Chondrocyte (in vitro differentiated cells): ENCODE data around the gene KL. TPM values are rescaled to one million over a fixed set of nuclear protein-coding genes. Genes with fewer than 3 reads are reported as not detected.

ENCODE experiments used
- DNase-seq: peaks from one replicate; pipeline ENCODE4 v3.0.0; 2021; ENCODE audit warnings: mixed read lengths, low spot score
- H3K27ac Mint-ChIP-seq: one replicate; pipeline ENCODE4 v1.8.0; 2021; ENCODE audit warnings: mild to moderate bottlenecking, moderate library complexity, mixed read lengths; ENCODE audit not compliant: unreplicated experiment
- H3K27me3 Mint-ChIP-seq: 2 replicates; pipeline ENCODE4 v1.8.0; 2021; ENCODE audit warnings: low read depth, mixed read lengths
- H3K36me3 Mint-ChIP-seq: 2 replicates; pipeline ENCODE4 v1.8.0; 2021; ENCODE audit warnings: low read depth, mixed read lengths
- H3K4me1 Mint-ChIP-seq: 2 replicates; pipeline ENCODE4 v1.8.0; 2021; ENCODE audit warnings: low read depth, mild to moderate bottlenecking, mixed read lengths
- H3K4me3 Mint-ChIP-seq: one replicate; pipeline ENCODE4 v1.8.0; 2021; ENCODE audit warnings: mild to moderate bottlenecking, moderate library complexity, mixed read lengths; ENCODE audit not compliant: unreplicated experiment
- H3K9me3 Mint-ChIP-seq: 2 replicates; pipeline ENCODE4 v1.8.0; 2021; ENCODE audit warnings: low read depth, mixed read lengths
- long read RNA-seq: library from polyadenylated mRNA; stranded (forward); transcript quantifications from one replicate; pipeline ENCODE4 v2.0.0, GENCODE V29; 2021
- total RNA-seq: library from RNA; stranded (reverse); gene quantifications from 3 replicates; pipeline ENCODE4 v1.2.1, GENCODE V29; 2021
- TF ChIP-seq, protein P1 (sequence below): fragments of 200-600 bp; sonication (generic); IDR thresholded peaks from 2 replicates; pipeline ENCODE4 v1.5.0; 2021; ENCODE audit warnings: antibody characterized with exemption, mild to moderate bottlenecking, moderate library complexity

The KL gene
- total RNA-seq = 0.05 to 0.19 TPM (median 0.15 TPM) in 3 replicates
- long read RNA-seq = 0 reads

DNA sequence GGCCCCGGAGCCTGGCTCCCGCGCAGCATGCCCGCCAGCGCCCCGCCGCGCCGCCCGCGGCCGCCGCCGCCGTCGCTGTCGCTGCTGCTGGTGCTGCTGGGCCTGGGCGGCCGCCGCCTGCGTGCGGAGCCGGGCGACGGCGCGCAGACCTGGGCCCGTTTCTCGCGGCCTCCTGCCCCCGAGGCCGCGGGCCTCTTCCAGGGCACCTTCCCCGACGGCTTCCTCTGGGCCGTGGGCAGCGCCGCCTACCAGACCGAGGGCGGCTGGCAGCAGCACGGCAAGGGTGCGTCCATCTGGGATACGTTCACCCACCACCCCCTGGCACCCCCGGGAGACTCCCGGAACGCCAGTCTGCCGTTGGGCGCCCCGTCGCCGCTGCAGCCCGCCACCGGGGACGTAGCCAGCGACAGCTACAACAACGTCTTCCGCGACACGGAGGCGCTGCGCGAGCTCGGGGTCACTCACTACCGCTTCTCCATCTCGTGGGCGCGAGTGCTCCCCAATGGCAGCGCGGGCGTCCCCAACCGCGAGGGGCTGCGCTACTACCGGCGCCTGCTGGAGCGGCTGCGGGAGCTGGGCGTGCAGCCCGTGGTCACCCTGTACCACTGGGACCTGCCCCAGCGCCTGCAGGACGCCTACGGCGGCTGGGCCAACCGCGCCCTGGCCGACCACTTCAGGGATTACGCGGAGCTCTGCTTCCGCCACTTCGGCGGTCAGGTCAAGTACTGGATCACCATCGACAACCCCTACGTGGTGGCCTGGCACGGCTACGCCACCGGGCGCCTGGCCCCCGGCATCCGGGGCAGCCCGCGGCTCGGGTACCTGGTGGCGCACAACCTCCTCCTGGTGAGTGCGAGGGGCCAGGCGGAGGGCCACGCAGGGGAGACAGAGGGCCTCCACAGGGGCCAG lies at the start of gene KL:
TSS of gene KL (plus strand) at position 10 of the 909 bp plus-strand sequence. CDS start at position 28, 18 bp downstream.
- Mint-ChIP-seq H3K36me3 (peaks cover 2% of the 10 kb centered on the region), H3K9me3 (no peaks in the 10 kb centered on the region), H3K4me3 (peak within 1 kb of the TSS; percentile 68), H3K4me1 (peaks cover 17% of the 10 kb centered on the region), H3K27ac (no peak within 1 kb of the TSS), H3K27me3 (peaks cover 37% of the 10 kb centered on the region)
- TF ChIP-seq, protein P1, sequence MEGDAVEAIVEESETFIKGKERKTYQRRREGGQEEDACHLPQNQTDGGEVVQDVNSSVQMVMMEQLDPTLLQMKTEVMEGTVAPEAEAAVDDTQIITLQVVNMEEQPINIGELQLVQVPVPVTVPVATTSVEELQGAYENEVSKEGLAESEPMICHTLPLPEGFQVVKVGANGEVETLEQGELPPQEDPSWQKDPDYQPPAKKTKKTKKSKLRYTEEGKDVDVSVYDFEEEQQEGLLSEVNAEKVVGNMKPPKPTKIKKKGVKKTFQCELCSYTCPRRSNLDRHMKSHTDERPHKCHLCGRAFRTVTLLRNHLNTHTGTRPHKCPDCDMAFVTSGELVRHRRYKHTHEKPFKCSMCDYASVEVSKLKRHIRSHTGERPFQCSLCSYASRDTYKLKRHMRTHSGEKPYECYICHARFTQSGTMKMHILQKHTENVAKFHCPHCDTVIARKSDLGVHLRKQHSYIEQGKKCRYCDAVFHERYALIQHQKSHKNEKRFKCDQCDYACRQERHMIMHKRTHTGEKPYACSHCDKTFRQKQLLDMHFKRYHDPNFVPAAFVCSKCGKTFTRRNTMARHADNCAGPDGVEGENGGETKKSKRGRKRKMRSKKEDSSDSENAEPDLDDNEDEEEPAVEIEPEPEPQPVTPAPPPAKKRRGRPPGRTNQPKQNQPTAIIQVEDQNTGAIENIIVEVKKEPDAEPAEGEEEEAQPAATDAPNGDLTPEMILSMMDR = peak; percentile 22
- DNase-seq = peak; percentile 84

DNA sequence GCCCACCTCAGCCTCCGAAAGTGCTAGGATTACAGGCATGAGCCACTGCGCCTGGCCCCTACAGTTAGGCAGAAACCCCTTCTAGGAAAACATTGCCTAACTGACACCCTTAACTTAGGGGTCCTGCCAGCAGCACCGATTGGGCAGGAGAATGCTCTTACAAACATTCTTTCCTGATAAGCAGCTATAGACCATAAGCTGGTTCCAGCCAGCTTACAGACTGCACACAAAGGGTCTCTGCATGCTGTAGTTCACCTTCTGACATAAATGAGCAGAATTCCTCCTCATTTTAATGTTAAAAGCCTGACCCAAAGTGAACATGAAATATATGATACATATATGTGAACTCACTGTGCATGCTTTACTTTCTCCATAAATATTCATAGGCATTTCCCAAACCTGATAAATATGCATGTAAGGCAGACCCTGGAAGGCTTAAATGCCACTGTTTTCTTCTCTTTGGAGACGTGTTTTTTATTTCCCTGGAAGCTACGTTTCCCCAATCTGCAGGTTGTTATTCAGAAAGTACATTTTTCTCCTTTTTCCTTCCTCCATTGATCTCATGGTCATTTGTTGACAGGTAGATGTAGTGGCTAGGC lies 48.5 kb upstream of the KL start:
- no peak overlapping the region for H3K4me3 Mint-ChIP-seq
- H3K4me1 Mint-ChIP-seq = peaks cover 13% of the 10 kb centered on the region
- no peaks in the 10 kb centered on the region for H3K27me3 Mint-ChIP-seq
- no peaks in the 10 kb centered on the region for H3K9me3 Mint-ChIP-seq
- DNase-seq = no peak
- H3K36me3 Mint-ChIP-seq = peaks cover 1% of the 10 kb centered on the region
- H3K27ac Mint-ChIP-seq = no peak overlapping the region
- TF ChIP-seq, protein P1 = no peak

GRCh38 chr13:32968316-32968715 lies 47.9 kb upstream of the KL start:
- H3K9me3 Mint-ChIP-seq = no peaks in the 10 kb centered on the region
- no peaks in the 10 kb centered on the region for H3K27me3 Mint-ChIP-seq
- no peak overlapping the region for H3K27ac Mint-ChIP-seq
- TF ChIP-seq, protein P1 = no peak
- no peak overlapping the region for H3K4me3 Mint-ChIP-seq
- DNase-seq = no peak
- peaks cover 13% of the 10 kb centered on the region for H3K4me1 Mint-ChIP-seq
- no peaks in the 10 kb centered on the region for H3K36me3 Mint-ChIP-seq

DNA sequence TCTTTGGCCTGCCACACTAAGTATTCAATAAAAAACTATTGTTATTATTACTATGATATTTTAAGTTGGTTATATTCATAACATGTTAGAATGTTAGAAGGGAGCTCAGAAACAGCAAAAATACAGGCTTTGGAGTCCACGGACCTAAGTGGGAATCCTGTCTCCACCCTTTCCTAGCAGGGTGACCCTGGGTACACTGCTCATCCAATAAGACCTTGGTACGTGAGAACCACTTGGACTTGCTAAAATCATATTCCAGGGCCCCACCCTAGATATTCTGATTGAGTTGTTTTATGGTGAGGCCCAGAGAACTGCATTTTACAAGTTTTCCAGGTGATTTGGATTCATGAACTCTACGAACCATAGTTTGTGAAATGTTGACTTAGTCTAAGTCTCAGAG lies 47.4 kb upstream of the KL start:
- H3K36me3 Mint-ChIP-seq = no peaks in the 10 kb centered on the region
- DNase-seq = no peak
- no peak overlapping the region for H3K4me3 Mint-ChIP-seq

DNA sequence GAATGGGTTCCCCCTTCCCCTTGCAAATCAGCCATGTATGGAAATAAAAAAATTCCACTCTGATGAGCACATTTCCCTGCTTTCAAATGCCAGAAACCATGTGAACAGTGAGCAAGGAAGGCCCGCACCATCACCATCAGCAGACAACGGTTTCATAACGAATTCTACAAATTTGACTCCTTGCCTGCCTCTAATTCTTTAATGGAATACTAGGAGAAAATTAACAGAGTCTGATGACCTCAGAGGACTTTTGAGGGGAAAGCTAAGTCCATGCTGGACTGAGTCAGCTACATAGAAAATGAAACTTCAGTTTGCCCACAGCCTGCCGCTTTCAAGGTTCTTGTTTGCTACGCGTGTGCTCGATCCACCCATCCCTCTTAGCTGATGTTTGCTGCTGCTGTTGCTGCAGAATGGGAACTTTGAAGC lies 46.7 kb upstream of the KL start:
- Mint-ChIP-seq H3K27ac (peak overlapping the region; percentile 2), H3K4me3 (no peak overlapping the region), H3K4me1 (peaks cover 13% of the 10 kb centered on the region), H3K9me3 (no peaks in the 10 kb centered on the region), H3K27me3 (no peaks in the 10 kb centered on the region), H3K36me3 (no peaks in the 10 kb centered on the region)
- DNase-seq = no peak
- TF ChIP-seq, protein P1 = no peak

More for the DNA sequence above, 47.4 kb upstream of the KL start:
- Mint-ChIP-seq H3K27ac (no peak overlapping the region), H3K4me1 (peaks cover 13% of the 10 kb centered on the region), H3K27me3 (no peaks in the 10 kb centered on the region), H3K9me3 (no peaks in the 10 kb centered on the region)
- TF ChIP-seq, protein P1 = no peak
